GM18951 (cell line): Measurements from ENCODE around the gene HP.

Source experiments
- POLR2A ChIP-seq: IDR thresholded peaks from 4 replicates; pipeline ENCODE4 v1.6.1; 2011; ENCODE audit warnings: mild to moderate bottlenecking; ENCODE audit not compliant: insufficient read length, insufficient read depth; ENCODE audit errors: extremely low read depth
- in situ Hi-C: fragments of 300-500 bp; cut with MboI; formaldehyde crosslinking; loops from one replicate; pipeline ENCODE4 v1.12.0; 2022; ENCODE audit warnings: low sequenced_read_pairs, mixed read lengths, inconsistent platforms; ENCODE audit not compliant: unreplicated experiment

Gene HP

GRCh38 chr16:72024862-72025382 is 29.4 kb upstream of the HP start:
- in situ Hi-C loops = no loop called here

GRCh38 chr16:72025404-72026114 is 28.7 kb upstream of the HP start:
- in situ Hi-C loops = no loop called here
- TF ChIP-seq POLR2A = no peak

More at GRCh38 chr16:72024862-72025382, 29.4 kb upstream of the HP start:
- no peak for TF ChIP-seq POLR2A

GRCh38 chr16:72027669-72028378 is 26.5 kb upstream of the HP start:
- in situ Hi-C loops = no loop called here
- no peak for TF ChIP-seq POLR2A

- no peak for TF ChIP-seq POLR2A
- in situ Hi-C loops = no loop called here
Observed at GRCh38 chr16:72029567-72030271, 24.6 kb upstream of the HP start.

GRCh38 chr16:72033437-72033836 is 20.9 kb upstream of the HP start:
- in situ Hi-C loops = no loop called here
- no peak for TF ChIP-seq POLR2A

- TF ChIP-seq POLR2A = no peak
- in situ Hi-C loops = no loop called here
Observed at GRCh38 chr16:72036098-72036497, 18.2 kb upstream of the HP start.

- in situ Hi-C loops = no loop called here
- no peak for TF ChIP-seq POLR2A
Observed at GRCh38 chr16:72042157-72042660, 12.1 kb upstream of the HP start.

GRCh38 chr16:72043058-72043457 is 11.2 kb upstream of the HP start:
- in situ Hi-C loops = no loop called here
- TF ChIP-seq POLR2A = no peak

- in situ Hi-C loops = no loop called here
- TF ChIP-seq POLR2A = no peak
Observed at GRCh38 chr16:72043539-72043938, 10.8 kb upstream of the HP start.

GRCh38 chr16:72044296-72044695 is 10.0 kb upstream of the HP start:
- in situ Hi-C loops = no loop called here
- no peak for TF ChIP-seq POLR2A

GRCh38 chr16:72044825-72045359 is 9.4 kb upstream of the HP start:
- TF ChIP-seq POLR2A = no peak
- in situ Hi-C loops = no loop called here

- in situ Hi-C loops = no loop called here
- no peak for TF ChIP-seq POLR2A
Observed at GRCh38 chr16:72049110-72049509, 5.2 kb upstream of the HP start.
